ENCODE measurements around the gene AQP2.
"Not testable (repeated sequence)": the region's sequence is repeated elsewhere in the genome, so short reads cannot be mapped to it uniquely, and the experiment has no call there.

The AQP2 gene

GRCh38 chr12:49969651-49970429 is 19.3 kb downstream of the AQP2 start:
- DNase-seq (ENCODE audit: low read depth, low spot score) = no peak

GRCh38 chr12:49970658-49971057 is 20.1 kb downstream of the AQP2 start:
- DNase-seq (ENCODE audit: low read depth, low spot score) = no peak

- DNase-seq (ENCODE audit: low read depth, low spot score) = no peak
Observed at GRCh38 chr12:49971141-49971540, 20.6 kb downstream of the AQP2 start.

GRCh38 chr12:49972129-49972528 is 21.6 kb downstream of the AQP2 start:
- DNase-seq (ENCODE audit: low read depth, low spot score) = no peak

- no peak for DNase-seq (ENCODE audit: low read depth, low spot score)
Observed at GRCh38 chr12:49972641-49973360, 22.3 kb downstream of the AQP2 start, which contains the start of gene AQP6. AQP6 (plus strand) TSS chr12:49972947; CDS start chr12:49973174, 227 bp downstream.

- no peak for DNase-seq (ENCODE audit: low read depth, low spot score)
Observed at GRCh38 chr12:49973361-49973830, 22.9 kb downstream of the AQP2 start.

GRCh38 chr12:49974231-49974675 is 23.7 kb downstream of the AQP2 start:
- peak; percentile 80 for DNase-seq (ENCODE audit: low read depth, low spot score)

- DNase-seq (ENCODE audit: low read depth, low spot score) = no peak
Observed at GRCh38 chr12:49974677-49975317, 24.3 kb downstream of the AQP2 start.

GRCh38 chr12:49975318-49975761 is 24.8 kb downstream of the AQP2 start:
- no peak for DNase-seq (ENCODE audit: low read depth, low spot score)

- no peak for DNase-seq (ENCODE audit: low read depth, low spot score)
Observed at GRCh38 chr12:49976557-49976956, 26.0 kb downstream of the AQP2 start.

GRCh38 chr12:49978125-49978524 is 27.6 kb downstream of the AQP2 start:
- no peak for DNase-seq (ENCODE audit: low read depth, low spot score)

GRCh38 chr12:49979016-49979586 is 28.6 kb downstream of the AQP2 start:
- DNase-seq (ENCODE audit: low read depth, low spot score) = no peak

GRCh38 chr12:49979791-49980190 is 29.3 kb downstream of the AQP2 start:
- no peak for DNase-seq (ENCODE audit: low read depth, low spot score)

GRCh38 chr12:49980501-49981349 is 30.2 kb downstream of the AQP2 start:
- no peak for DNase-seq (ENCODE audit: low read depth, low spot score)

- DNase-seq (ENCODE audit: low read depth, low spot score) = no peak
Observed at GRCh38 chr12:49982246-49983087, 31.9 kb downstream of the AQP2 start.

GRCh38 chr12:49983892-49984291 is 33.4 kb downstream of the AQP2 start:
- DNase-seq (ENCODE audit: low read depth, low spot score) = peak; percentile 62

GRCh38 chr12:49984476-49985359 is 34.2 kb downstream of the AQP2 start:
- DNase-seq (ENCODE audit: low read depth, low spot score) = no peak

GRCh38 chr12:49985981-49986380 is 35.4 kb downstream of the AQP2 start:
- DNase-seq (ENCODE audit: low read depth, low spot score) = peak; percentile 45

GRCh38 chr12:49986476-49986875 is 35.9 kb downstream of the AQP2 start:
- DNase-seq (ENCODE audit: low read depth, low spot score) = not testable (repeated sequence)

Measured in astrocyte of the hippocampus (primary cell).